GDM1 (cell line): ENCODE data around the gene RABGAP1.
A peak's percentile ranks its signal among the peaks of the same experiment; 100 is the strongest.

Source experiments
- DNase-seq: peaks from one replicate; lab custom pipeline; 2025; lab: John Stamatoyannopoulos, UW

The RABGAP1 gene

DNA sequence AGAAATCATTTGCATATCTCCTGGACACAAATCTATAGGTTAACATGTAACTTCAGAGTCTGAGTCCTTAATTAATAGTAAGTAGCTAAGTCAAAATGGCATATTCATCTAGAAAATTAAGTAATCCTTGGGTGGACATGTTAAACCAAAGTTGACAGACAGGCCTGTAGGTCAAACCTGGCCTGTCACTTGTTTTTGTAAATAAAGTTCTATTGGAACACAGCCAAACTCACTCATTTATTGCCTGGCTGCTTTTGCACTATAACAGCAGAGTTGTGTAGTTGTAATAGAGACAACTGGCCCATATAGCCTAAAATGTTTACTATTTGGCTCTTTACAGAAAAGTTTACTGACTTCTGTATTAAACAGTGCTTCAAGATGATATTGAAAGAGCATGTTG is 68.1 kb downstream of the RABGAP1 start:
- DNase-seq = no peak

DNA sequence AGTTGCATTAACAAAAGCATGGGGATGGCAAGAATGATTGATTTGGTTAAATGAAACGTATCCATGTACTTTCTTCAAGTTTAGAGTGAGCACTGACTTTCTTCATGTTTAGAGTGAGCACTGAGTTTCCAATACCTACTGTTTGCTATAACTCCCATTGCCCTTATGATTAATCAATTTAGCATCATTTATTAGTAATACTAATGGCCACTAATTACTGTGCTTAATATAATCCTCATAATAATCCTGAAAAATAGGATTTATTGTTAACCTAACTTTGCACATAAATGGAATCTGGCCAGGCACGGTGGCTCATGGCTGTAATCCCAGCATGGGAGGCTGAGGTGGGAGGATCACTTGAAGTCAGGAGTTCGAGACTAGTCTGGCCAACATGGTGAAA is 70.6 kb downstream of the RABGAP1 start:
- no peak for DNase-seq

DNA sequence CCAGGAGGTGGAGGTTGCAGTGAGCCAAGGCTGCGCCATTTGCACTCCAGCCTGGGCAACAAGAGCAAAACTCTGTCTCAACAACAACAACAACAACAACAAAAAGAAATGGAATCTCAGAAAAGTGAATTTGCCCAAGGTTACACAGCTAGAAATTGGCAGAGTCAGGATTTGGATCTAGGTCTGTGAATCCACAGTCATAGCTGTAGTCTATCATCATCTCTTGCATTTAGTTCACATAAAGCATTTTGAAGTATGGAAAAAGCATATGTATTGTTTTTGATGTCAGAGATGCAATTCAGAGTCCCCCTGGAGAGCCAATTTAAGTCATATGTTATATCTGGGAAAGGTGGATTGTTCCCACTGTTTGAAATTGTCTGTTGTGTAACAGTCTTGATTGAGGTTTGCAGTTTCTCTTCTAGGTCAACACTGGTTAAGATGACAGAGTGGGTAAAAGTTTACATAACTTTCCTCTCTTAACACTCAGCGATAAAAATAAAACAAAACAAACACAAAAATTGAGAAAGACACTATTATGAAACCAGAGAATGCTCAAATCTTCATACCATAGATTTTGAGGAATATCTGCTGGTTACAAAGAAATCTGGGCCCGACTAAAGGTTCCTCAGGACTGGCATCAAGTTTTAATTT is 71.2 kb downstream of the RABGAP1 start:
- no peak for DNase-seq

DNA sequence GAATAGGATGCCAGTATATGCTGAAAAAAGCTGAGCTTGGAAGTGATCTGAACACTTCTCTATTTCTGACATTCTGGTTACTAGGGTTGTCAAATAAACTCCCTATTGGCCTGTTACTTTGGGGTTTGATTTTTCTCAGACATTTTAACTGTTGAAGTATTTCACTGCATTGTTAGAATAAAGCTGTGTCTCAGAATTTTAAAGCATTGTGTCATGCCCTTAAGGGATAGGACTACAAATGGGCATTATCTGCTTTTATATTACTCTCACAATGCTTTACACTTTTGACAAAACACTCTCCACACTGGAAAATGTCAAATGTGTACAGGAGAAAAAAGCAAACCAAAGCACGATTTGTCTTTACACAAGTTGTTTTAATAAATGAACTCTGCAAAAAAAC is 75.8 kb downstream of the RABGAP1 start:
- no peak for DNase-seq

DNA sequence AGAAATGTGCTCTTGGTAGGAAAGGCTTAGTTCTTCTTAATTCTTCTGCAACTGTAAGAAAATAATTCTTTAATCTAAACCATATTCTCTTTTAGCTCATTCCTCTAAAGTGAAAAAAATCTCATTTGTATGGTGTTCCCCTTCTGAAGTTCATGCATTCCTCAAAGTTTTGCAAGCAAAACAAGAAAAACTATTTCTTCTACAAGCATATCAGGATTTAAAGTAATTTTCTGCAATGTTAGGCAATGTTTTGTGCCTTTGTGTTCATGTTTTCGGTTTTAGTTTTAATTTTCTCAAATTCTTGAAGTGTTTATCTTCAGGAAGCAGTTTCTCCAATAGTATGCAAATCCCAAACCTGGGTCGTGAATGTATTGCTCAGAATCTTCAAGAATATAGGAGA is 80.0 kb downstream of the RABGAP1 start:
- no peak for DNase-seq

DNA sequence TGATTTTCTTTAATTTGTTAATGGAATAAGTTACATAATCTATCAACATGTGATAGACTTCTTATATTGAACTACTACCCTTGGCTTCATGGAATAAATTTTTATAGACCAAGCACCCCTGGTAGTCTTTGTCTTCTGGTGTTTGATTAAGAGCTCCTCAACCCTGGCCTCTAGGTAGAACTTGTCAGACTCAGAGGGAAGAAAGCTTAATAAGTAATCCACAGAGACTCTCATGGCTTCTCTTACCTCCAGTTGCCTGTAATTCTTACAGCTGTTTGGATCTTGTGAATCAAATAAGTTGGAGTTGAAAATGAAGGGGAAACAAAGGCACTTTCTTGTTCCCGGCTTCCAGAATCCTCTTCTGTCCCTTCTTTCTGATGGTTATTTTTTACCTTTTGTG is 85.6 kb downstream of the RABGAP1 start:
- DNase-seq = no peak

DNA sequence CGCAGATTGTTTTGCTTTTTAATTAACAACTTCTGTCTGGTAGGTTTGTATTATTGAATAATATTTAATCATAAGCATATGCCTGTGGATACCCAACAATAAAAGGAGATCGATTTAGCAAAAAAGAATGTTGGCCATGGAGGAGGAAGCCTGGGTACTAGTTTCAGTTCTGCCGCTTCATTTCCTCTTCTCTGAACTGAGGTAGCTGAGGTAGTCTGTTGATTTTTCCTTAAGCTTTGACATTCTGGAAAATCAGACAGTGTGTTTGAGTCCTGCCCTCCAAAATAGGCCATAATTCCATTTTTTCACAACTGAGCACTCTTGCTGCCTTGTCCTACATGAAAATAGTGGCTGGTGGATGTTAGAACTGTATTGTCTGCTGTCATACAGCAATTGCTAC is 86.7 kb downstream of the RABGAP1 start:
- no peak for DNase-seq

DNA sequence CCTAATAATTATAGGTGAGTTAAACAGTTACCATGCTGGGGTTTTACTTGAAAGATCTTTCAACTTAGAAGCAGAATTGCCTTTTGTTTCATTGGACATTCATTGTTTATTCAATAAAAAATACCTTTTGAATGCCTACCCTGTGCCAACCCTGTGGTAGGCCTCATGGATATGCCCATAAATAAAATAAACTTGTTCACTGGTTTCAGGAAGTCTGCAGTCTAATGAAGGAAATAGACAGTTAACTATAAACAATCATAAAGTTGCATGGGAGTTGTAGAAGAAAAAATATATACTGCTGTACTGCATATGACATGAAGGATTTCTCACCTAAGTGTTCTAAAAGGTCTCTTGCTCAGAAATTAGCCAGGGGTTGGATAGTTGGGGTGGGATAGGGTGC is 87.3 kb downstream of the RABGAP1 start:
- no peak for DNase-seq

DNA sequence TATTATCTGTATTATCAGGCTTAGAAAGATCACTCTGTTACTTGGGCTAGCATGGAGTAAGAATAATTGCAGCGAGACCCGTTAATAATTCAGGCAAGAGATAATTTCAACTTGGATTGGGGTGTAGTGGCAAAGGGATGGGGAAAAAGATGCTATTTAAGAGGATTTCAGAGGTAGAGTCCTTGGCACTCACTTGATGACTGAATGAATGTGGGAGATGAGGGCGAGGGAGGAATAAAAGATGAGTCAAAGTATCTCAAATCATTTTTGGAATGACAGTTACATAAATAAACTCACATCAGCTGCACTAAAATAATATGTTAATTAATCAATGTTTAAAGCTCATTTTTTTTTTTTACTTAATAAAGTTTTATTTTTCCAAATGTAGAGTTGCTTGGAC is 88.2 kb downstream of the RABGAP1 start:
- DNase-seq = no peak

DNA sequence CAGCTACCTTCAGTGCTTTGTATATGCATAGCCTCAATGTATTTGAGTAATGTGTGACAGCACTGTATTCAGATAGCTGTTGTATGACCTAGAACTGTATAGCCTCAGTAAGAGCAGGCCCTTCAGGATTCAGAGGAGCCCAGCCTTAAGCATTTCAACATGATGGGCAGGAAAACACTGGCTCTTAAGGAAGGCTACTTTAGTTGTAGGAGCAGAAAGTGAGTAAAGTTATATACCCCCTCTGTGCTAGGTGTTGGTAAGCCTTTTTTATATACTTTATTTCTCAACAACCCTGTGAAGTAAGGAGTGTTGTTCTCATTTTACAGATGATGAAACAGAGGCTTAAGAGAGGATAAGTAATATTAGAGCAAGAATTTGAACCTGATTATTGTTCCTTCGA is 91.1 kb downstream of the RABGAP1 start:
- DNase-seq = no peak

DNA sequence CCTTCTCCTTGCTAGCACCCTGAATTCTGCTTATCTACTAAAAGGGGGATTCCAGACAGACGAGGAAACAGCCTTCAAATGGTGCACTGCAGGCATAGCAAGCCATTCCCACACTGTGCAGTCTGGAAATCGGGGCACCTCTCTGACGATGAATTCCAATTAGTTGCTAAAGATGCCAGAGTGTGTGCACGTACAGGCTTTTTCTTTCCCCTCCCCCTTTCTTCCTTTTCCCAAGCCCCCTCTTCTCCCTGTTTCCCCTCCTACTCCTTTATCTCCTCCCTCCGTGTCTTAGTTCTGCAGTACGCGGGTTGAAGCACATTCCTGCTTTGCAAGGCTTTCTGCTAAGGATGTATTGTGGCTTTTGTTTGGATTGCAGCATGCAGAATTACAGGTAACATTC is 92.5 kb downstream of the RABGAP1 start, which contains the start of gene GPR21:
TSS of gene GPR21 (plus strand) at position 316 of the 400 bp plus-strand sequence. CDS start 900 bp downstream, outside the sequence.
- DNase-seq = peak; percentile 26

DNA sequence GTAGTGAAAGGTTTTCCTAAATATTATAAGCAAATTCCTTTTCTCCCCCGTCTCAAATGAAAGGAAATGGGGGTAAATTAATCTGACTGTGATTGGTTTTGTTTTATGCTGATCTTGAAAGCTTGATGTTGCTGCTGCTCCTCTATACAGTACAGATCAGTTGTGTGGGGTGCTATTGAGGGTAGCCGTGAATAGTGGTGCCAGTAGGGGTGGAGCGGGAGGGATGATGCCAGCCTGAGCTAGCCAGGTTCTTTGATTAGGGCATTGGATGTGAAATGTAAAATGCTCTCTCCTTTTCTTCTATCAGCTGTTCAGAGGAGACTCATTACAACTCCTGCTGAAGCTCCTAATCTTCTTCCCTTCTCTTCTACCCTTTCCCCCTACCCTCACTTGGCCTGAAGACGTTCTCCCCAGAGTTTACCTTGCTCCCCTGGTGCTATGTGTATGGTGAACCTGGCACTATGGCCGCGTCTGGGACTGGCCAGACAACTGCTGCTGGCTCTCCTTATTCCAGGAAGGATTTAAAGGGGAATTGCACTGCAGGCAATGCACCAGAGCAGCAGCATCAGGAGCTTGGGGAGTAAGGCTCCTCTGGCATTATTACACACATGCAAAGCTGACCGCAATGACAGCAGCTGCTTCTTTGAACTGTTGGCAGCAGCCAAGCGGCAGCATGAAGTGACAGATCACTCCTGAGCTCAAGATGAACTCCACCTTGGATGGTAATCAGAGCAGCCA is 93.2 kb downstream of the RABGAP1 start:
- peak; percentile 37 for DNase-seq

DNA sequence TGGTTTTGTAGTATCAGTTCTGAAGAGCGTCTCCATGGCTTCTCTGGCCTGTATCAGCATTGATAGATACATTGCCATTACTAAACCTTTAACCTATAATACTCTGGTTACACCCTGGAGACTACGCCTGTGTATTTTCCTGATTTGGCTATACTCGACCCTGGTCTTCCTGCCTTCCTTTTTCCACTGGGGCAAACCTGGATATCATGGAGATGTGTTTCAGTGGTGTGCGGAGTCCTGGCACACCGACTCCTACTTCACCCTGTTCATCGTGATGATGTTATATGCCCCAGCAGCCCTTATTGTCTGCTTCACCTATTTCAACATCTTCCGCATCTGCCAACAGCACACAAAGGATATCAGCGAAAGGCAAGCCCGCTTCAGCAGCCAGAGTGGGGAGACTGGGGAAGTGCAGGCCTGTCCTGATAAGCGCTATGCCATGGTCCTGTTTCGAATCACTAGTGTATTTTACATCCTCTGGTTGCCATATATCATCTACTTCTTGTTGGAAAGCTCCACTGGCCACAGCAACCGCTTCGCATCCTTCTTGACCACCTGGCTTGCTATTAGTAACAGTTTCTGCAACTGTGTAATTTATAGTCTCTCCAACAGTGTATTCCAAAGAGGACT is 94.2 kb downstream of the RABGAP1 start:
- DNase-seq = peak; percentile 87

DNA sequence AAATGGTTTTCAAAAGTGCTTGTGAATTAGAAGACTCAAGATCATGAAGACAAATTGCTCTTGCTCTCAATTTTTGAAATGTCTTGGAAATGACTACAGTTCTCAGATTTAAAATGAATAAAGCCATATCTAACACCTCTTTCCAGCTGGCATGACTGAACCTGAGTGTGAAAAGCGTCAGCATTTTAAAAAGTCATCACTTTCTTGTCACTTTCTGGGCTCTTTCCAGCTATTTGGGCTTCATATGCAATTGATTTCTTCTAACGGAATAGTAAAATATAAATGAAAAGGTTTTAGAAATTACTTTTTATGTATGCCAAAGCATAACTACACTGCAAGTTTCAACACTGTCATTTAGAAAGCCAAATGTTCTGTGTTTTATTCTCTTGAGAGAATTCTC is 95.0 kb downstream of the RABGAP1 start:
- DNase-seq = no peak

DNA sequence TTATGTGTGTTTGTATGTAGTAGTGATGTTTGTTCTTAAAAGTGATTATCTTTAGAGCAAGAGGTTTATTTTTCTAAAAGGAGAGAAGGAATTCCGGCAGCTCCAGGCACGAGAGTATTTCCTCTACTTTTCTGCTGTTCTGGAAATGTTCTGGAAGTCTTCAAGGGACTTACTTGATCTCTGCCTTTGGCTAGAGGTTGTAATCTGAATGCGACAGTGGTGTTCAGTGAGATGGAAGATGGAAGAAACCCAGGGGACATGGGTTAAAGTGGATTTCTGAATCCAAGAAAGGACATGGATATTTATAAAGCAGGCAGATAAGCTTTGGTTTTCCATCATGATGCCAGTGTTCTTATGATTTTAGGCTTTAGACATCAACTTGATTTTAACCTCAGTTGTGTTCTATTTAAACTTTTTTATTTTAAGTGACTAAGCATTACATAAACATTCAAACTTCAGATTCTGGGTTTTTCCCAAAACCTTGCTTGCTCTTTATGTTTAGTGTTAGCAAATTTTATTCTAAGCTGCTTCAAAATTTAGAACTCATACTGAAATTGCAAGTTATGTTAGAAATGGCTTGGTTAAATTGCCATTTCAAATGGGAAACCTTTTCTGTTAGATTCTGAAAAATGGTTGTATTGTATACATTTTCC is 96.2 kb downstream of the RABGAP1 start:
- DNase-seq = no peak

DNA sequence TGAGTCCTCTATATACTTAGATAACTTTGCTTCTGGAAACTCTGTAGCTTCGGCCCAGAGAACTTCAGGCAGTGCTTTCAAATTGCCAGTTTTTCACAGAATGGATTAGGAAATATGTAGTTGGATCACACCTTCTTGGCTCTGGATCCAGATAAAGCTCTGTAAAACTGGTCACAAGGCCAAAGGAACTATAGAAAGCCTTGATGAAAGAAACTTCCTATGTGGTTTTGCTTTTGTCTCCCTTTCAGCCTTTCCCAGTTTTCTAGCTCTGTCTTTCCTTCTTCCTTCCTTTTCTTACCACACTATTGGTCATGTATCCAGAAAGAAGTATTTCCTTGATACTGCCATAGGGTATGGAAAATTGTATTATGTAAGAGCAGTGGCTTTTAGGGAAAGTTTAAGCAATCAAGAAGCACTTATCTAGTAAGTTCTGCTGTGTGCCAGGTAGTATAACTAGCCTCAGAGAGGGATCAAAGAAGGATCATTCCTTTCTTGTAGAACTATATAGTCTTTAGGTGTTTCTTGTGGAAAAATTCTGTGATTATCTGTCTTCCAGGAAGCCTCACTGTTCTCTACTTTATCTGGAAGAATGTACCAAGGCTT is 98.9 kb downstream of the RABGAP1 start:
- no peak for DNase-seq

DNA sequence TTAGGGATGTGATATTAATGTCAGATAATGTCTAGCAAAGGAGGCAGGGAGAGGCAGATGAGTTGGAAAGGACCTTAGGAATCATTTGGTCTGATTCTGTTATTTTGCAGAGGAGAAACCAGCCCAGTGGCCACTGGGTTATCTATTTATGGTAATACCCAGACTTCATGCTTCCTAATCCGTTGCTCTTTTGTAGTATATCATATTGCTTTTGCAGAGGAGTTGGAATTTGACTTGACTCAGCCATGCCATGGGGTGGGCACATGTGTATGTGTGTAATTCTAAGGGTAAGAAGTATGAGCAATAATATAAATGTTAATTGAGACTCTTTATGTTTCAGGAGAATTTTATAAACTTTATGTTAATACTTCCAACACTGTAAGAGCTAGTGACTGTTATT is 100.0 kb downstream of the RABGAP1 start:
- DNase-seq = no peak

DNA sequence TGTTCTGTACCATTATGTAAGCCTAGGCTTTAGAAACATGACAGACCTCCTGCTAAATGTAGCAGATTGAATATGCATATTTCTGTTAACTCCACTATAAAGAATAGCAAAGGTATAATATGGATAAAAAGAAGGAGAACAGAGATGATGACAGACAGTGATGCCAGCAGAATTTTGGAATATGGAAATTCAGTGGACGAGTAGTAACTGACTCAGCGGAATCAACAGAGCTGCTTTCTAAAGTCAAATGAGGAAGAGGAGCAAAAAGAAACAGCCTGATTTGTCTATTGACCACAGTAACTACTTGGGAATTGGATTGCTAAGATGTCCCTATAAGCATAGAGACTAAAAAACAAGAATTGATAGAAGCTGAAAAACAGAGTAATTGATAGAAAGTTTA is 100.7 kb downstream of the RABGAP1 start:
- DNase-seq = no peak

DNA sequence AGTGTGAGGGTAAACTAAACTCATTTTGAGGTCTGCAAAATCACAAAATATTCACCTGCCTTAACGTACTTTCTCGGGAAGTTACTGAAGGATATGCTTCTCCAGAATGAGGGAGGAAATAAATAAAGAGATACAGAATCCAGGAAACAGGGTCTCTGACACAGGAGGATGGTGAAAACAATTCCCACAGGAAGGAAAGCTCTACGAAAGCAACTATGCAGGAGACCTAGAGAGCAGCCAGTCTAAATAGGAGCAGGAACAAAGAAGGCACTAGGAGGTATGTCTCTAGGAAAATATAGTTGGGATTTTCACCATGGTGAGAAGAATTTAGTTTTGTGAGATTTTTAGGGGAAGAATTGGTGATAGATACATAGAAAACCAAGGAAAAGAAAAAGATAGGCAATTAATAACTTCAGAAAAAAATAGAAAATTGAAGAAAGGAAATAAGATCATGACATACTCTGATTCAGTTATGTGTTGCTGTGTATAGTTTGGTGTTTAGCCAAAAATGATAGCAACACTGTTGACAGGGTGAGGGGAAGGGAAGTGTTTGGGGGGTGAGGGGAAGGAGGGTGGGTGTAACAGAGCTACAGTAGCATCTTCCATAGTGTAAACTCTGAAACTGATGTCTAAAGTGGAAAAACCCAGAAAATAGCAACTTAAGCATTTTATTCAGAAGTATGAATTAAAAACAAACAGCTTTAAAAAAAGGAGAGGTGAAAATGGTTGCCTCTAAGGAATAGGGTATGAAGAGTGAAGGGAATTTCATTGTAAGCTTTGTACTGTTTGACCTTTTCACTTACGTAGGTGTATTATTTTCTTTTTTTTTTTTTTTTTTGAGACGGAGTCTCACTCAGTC is 102.5 kb downstream of the RABGAP1 start:
- no peak for DNase-seq

DNA sequence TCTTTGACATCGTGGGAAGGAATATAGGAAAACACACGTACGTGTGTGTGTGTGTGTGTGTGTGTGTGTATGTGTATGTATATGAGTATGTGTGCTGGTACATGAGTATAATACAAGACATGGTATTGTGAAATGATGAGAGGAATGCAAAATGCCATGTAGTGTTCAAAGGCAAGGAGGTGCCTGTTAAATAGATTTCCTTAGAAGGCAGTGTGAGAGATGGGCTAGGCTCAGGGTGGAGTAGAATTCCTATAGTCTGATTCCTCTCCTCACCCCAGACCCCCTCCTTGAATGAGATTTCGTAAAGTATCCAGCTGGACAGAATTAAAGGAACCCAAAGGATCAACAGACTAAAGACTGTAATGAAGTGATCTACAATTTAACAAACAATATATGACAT is 103.8 kb downstream of the RABGAP1 start:
- no peak for DNase-seq

DNA sequence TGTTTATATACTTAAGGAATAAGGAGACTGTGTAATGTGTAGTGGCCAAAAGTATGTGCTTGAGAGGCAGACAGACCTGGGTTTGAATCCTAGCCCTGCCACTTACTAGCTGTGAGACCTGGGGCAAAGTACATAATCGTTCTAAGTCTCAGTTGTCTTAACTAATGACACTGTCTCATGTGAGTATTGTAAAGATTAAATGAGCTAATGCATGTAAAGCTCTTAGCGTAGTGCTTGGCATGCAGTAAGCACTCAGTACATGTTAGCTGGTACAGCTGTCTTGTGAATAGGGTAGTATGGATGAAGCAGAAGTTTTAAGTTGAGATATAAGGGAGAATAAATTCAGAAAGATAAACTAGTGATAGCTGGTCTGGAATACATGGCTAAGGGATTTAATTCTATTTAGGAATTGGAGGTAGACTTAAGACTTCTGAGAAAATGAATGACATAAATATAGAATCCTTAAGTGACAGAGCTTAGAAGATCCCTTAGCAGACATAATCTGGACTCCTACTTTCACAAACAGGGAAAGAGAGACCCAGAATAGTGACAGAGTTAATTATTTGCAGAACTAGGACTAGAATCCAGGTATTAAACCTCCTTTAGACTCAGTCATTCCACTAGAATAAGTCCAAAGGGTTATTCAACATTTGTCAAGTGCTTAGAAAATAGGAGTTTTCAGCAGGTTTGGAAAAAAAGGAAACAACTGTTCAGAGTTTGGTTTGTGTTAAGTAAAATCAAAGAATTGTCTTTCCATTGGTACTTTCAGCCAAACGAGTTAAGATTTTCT is 105.8 kb downstream of the RABGAP1 start:
- DNase-seq = no peak
